HL-60/S4 treated with phorbol 12-myristate 13-acetate at 8.2 ng/mL for 4 days and 3 days (cell line): ENCODE measurements around the gene WFDC11.
"Not testable (repeated sequence)": the region's sequence is repeated elsewhere in the genome, so short reads cannot be mapped to it uniquely, and the experiment has no call there.

Source experiments
- in situ Hi-C: fragments of 300-500 bp; cut with MboI; formaldehyde crosslinking; loops from 2 replicates; pipeline ENCODE4 v1.15.0; 2022; ENCODE audit warnings: low sequenced_read_pairs

Gene WFDC11

DNA sequence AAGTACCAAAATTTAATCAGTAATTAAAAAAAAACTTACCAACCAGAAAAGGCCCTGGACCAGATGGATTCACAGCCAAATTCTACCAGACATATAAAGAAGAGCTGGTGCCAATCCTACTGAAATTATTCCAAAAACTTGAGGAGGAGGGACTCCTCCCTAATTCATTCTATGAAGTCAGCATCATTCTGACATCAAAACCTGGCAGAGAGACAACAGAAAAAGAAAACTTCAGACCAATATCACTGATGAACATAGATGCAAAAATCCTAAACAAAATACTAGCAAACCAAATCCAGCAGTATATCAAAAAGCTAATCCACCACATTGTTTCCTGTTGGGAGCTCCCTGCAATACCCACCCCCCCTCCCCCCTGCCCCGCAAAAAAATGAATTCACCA, at the start of gene WFDC11:
Gene WFDC11, minus strand, starts transcription at position 101 of the 400 bp plus-strand sequence. CDS start 19,639 bp downstream, outside the sequence.
- in situ Hi-C loops: no loop called here

DNA sequence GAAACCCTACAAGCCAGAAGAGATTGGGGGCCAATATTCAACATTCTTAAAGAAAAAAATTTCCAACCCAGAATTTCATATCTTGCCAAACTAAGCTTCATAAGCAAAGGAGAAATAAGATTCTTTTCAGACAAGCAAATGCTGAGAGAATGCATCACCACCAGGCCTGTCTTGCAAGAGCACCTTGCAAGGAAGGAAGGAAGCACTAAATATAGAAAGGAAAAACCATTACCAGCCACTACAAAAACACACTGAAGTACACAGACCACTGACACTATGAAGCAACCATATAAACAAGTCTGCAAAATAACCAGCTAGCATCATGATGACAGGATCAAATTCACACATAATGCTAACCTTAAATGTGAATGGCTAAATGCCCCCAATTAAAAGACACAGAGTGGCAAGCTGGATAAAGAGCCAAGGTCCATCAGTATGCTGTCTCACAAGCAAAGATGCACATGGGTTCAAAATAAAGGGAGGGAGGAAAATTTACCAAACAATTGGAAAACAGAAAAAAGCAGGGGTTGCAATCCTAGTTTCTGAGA, 46.2 kb upstream of the WFDC11 start:
- in situ Hi-C loops: not testable (repeated sequence)

DNA sequence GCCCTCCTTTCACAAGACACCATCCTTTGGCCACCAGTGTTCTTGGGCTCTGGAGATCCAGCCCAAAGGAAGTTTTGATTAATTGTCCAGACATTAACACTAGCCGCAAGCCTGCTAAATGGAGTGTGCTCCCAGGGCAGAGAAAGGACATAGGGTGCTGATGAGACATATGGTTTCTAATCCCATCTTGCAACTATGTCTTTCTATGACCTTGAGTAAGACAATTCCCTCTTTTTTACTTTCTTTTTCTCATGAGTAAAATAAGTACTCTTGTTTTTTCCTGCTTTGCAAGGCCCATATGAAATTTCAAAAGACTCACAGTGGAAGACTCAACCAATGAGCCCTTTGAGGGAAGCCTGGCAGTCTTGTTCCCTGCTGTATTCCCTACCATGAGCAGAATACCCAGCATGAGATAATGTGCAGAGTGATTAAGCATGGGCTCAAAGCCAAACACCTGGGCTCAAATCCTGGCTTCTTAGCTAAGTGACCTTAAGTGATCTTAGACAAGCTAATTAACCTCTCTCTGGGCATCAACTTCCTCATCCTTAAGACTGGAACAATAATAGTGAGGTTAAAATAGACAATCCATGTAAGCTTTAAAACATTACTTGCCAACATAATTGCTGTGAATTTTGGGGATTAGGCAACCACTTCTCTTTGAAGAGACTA, 35.1 kb upstream of the WFDC11 start, which contains the start of gene WFDC10B:
Gene WFDC10B, minus strand, starts transcription at position 51 of the 669 bp plus-strand sequence. CDS start 19,027 bp downstream, outside the sequence.
- in situ Hi-C loops: no loop called here

DNA sequence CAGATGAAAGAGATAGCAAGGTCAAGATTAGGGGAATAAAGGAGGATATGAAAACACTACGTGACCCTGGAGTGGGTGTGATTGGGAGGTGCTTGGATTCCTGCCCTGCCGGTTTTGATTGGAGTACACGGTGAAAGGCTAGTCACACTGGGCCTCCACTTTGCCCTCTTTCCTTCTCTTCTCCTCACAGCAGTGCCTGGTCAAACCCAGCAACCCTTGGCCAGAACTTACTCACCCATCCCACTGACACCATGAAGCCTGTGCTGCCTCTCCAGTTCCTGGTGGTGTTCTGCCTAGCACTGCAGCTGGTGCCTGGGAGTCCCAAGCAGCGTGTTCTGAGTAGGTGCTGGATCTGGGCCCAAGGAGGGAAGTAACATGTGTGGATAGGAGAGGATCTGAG, 31.8 kb upstream of the WFDC11 start, which contains the start of gene WFDC13:
Gene WFDC13, plus strand, starts transcription at position 166 of the 400 bp plus-strand sequence. Its CDS starts 86 bp downstream, at position 252.
- in situ Hi-C loops: no loop called here

DNA sequence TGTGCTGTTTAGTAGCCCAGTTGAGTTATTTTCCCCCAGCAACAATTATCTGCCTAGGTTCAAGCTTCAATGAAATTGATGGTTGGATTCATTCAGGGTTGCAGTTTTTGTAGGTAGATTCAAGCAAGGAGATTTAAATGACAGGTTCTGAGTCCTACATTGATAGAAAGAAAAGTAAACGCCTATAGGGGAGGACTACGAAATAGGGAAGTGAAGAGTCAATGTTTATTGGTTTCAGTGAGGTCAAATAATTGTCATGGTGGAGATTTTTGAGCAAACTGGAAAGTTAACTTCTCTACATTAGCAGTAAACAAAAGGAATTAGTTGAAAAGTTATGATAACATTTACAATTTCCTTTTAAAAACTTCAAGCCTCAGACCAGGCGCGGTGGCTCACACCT, 31.1 kb upstream of the WFDC11 start:
- in situ Hi-C loops: no loop called here

DNA sequence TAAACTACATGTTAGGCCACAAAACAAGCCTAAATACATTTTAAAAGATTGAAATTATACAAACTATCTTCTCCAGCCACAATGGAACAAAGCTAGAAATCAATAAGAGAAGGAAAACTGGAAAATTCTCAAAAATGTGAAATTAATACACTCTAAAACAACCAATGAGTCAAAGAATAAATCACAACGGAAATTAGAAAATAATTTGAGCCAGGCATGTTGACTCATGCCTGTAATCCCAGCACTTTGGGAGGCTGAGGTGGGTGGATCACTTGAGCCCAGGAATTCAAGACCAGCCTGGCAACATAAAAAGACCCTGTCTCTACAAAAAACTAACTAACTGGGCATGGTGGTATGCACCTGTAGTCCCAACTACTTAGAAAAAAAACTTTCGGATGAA, 25.5 kb upstream of the WFDC11 start:
- in situ Hi-C loops: no loop called here

DNA sequence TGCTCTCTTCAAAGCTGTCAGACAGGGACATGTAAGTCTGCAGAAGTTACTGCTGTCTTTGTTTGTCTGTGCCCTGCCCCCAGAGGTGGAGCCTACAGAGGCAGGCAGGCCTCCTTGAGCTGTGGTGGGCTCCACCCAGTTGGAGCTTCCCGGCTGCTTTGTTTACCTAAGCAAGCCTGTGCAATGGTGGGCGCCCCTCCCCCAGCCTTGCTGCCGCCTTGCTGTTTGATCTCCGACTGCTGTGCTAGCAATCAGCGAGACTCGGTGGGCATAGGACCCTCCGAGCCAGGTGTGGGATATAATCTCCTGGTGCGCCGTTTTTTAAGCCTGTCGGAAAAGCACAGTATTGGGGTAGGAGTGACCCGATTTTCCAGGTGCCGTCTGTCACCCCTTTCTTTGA, 23.3 kb upstream of the WFDC11 start:
- in situ Hi-C loops: not testable (repeated sequence)

DNA sequence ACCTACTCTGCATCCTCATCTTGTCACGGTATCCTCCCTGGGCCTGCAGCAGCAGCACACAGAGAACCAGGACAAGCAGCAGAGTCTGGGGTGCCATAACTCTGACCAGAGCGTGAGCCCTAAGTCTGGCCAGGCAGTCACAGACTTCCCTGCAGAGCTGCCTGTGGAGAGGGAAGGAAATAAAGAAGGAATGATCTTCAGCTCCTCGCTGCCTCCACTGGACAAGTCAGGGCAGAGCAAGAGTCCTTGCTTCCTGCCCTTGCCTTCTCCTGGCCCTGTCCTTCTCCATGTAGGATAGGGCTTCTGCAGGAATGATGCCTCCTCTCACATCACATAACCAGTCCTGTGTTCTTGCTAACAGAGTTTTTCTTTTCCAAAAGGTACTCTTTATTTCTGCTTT, 15.9 kb upstream of the WFDC11 start:
- in situ Hi-C loops: no loop called here

DNA sequence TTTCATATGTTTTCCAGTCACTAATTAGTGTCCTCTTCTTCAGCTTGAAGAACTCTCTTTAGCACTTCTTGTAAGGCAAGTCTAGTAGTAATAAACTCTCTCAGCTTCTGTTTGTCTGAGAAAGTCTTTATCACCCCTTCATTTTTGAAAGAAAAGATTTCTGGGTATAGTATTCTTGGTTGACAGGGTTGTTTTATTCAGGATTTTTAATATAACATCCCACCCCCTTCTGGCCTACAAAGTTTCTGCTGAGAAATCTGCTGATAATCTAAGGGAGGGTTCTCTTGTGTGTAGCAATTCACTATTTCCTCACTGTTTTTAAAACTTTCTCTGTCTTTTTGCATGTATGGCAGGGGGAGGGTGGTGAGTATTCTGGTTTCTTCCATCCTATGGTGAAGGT, 9.6 kb upstream of the WFDC11 start:
- in situ Hi-C loops: no loop called here

DNA sequence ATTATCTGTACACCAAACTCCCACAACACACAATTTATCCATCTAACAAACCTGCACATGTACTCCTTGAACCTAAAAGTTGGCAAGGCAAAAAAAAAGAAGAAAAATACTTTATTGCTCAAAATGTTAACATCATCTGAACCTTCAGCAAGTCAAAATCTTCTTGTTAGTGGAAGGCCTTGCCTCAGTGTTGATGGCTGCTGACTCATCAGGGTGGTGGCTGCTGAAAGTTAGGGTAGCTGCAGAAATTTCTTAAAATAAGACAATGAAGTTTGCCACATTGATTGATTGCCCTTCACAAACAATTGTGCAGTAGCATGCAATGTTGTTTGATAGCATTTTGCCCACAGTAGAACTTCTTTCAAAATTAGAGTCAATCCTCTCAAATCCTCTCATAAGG, 2.7 kb upstream of the WFDC11 start:
- in situ Hi-C loops: no loop called here

DNA sequence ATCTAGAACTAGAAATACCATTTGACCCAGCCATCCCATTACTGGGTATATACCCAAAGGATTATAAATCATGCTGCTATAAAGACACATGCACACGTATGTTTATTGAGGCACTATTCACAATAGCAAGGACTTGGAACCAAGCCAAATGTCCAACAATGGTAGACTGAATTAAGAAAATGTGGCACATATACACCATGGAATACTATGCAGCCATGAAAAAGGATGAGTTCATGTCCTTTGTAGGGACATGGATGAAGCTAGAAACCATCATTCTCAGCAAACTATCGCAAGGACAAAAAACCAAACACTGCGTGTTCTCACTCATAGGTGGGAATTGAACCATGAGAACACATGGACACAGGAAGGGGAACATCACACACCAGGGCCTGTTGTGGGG, 13.0 kb downstream of the WFDC11 start:
- in situ Hi-C loops: not testable (repeated sequence)

DNA sequence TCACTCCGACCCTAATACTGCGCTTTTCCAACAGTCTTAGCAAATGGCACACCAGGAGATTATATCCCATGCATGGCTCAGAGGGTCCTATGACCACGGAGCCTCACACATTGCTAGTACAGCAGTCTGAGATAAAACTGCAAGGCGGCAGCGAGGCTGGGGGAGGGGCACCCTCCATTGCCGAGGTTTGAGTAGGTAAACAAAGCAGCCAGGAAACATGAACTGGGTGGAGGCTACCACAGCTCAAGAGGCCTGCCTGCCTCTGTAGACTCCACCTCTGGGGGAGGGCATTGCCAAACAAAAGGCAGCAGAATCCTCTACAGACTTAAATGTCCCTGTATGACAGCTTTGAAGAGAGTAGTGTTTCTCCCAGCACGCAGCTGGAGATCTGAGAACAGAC, 18.3 kb downstream of the WFDC11 start:
- in situ Hi-C loops: not testable (repeated sequence)

DNA sequence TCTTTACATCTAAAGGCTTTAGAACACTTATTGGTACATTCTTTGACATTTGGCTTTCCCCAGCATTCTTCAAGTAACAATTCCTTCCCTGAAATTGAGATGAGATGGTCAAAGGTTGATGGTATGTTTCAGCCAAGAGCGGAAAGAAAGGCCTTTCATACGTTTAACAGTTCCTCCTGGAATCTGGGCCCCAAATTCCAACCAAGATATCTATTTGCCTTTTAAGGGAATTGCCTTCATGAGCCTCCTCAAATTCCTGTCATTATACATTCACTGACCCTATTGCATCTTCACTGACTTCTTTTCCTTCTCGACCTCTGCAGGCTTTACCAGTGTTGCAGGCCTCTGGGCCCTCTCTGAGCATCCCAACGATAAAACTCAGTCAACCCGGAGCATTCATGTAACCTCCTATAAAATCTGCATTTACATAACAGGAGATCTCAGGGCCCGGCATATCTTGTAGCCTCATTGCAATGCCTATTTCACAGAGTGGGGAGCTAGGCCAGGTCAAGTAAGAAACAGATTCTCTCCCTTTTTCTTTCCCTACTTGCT, 20.7 kb downstream of the WFDC11 start:
- in situ Hi-C loops: no loop called here

DNA sequence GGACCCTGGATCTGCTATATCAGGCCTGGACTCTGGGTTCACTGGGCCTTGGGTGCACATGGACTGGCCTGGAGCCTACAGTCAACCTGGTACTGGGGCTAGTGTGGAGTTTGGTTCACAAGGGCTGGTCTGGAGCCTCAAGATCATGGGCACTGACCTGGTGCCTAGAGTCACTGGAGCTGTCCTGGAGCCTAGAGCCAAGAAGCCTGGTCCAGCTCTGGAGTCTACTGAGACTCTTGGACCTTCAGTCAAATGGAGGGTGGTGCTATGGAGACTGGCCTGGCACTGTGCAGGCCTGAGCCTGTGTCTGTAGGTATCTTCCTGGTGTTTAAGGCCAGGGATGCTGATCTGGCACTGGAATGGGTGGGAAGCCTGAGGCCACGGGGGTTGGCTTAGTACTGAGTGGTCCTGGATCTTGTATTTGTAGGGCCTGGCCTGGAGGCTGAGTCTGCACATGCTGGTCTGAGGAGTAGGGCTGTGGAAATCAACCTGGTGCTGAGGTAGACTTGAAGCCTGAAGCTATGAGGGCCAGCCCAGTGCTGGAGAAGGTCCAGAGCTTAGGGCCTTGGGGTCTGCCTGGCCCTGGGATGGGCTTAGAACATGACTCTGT, 22.5 kb downstream of the WFDC11 start:
- in situ Hi-C loops: no loop called here

DNA sequence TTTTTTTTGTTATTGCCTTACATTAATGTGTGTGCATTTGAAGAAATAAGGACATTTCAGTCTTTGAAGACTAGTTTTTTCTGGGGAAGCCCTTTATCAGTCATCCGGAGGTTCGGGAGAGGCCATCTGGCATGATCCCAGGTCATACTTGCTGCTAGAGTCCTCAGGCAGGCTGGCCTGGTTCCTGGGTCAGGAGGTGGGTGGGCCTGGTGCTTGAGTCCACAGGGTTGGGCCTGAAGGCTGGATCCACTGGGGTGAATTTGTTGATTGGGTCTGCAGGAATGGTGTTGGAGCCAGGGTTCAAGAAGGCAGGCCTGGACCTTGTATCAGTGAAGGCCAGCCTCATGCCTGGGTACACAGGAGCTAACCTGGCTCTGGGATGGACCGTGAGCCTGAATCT, 23.2 kb downstream of the WFDC11 start:
- in situ Hi-C loops: no loop called here

DNA sequence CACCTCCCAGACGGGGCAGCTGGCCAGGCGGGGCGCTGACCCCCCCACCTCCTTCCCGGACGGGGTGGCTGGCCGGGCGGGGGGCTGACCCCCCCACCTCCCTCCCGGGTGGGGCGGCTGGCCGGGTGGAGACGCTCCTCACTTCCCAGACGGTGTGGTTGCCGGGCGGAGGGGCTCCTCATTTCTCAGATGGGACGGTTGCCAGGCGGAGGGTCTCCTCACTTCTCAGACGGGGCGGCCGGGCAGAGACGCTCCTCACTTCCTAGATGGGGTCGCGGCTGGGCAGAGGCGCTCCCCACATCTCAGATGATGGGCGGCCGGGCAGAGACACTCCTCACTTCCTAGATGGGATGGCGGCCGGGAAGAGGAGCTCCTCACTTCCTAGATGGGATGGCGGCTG, 24.2 kb downstream of the WFDC11 start:
- in situ Hi-C loops: not testable (repeated sequence)

DNA sequence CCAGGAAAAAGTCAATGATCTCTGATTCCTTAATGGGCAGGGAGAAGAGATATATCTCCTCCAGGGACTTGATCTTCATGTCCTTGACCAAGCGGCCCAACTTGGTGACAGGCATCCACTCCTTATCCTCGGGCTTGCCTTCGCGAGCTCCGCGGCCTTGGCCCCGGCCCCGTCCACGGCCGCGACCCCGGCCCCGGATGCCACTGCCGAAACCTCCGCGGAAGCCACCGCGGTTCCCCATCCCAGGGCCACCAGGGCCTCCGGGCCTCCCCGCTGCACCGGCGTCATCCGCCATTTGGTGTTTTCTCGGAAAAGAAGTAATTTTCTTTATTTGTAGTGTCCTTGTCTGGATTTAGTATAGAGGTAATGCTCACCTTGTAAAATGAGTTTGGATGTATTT, 29.0 kb downstream of the WFDC11 start:
- in situ Hi-C loops: not testable (repeated sequence)

DNA sequence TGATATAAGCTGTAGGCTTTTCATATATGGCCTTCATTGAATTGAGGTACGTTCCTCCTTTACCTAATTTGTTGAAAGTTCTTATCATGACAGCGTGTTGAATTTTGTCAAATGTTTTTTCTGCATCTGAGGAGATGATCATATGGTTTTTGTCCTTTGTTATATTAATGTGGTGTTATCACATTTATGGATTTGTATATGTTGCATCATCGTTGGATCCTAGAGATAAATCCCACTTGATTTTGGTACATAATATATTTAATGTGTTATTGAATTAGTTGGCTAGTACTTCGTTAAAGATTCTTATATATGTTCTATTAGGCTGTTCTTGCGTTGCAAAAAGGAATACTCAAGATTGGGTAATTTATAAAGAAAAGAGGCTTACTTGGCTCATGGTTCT, 30.4 kb downstream of the WFDC11 start:
- in situ Hi-C loops: no loop called here

DNA sequence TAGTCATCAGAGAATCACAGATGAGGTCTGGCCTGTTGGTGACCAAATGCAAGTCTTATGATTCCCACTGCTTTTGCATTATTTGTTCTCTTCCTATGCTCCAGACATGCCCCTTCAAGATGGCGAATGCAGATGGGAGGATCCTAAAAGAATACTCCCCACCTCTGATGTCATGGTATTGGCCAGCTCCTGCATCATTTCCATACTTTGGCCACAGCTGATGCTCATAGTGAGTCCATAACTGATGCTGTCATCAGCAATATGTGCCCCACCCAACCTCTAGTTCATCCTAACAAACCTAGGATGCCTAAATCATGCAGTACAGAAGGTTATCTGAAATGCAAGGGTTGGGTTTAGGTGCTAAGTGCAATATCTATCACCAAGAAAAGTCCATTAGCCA, 33.5 kb downstream of the WFDC11 start:
- in situ Hi-C loops: no loop called here

DNA sequence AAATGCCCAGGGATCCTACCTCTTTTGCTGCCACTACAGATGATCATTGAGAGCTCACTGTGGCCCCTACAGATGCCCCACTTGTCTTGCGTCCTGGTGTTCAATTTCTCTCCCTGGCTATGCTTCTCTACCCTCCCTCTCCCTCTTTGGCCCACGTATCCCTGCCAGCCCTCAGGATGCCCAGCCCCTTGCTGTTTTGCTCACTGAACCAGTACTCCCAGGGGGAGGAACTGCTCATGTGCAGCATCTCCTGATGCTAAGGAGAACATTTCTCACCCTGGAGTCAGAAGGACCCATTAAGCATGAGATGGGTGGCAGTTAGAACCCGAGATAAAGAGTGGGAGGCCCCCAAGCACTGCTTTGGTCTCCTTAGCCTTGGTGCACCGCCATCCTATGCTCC, 38.9 kb downstream of the WFDC11 start, which contains the start of gene WFDC9:
Gene WFDC9, minus strand, starts transcription at position 101 of the 400 bp plus-strand sequence. CDS start 21,103 bp downstream, outside the sequence.
- in situ Hi-C loops: no loop called here

DNA sequence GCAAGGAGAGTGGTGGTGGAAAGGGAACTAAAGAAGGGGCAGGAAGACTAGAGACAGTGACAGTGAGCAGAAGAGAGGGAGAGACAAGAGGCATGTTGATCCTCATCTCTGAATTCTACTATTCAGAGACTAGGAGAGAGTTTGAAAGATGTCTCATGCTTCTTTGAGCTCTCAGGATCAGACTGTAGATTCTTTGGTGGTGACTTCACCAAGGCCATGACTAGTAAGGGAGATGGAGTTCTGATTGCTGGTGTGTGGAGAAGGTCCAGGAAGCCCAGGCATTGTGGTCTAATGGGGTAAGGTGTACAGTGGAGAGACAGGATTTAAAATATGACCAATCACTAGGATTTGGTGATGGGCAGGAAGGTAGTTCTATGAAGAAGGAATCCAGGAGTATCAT, 39.7 kb downstream of the WFDC11 start:
- in situ Hi-C loops: no loop called here
